ENCODE results near the gene ZNF470. TPM values are rescaled to one million over a fixed set of nuclear protein-coding genes. Genes with fewer than 3 reads are reported as not detected.
A peak's percentile ranks its signal among the peaks of the same experiment; 100 is the strongest.

The ZNF470 gene
- total RNA-seq, 2 experiments from 2014 or later: 7.3 to 8.8 TPM

DNA sequence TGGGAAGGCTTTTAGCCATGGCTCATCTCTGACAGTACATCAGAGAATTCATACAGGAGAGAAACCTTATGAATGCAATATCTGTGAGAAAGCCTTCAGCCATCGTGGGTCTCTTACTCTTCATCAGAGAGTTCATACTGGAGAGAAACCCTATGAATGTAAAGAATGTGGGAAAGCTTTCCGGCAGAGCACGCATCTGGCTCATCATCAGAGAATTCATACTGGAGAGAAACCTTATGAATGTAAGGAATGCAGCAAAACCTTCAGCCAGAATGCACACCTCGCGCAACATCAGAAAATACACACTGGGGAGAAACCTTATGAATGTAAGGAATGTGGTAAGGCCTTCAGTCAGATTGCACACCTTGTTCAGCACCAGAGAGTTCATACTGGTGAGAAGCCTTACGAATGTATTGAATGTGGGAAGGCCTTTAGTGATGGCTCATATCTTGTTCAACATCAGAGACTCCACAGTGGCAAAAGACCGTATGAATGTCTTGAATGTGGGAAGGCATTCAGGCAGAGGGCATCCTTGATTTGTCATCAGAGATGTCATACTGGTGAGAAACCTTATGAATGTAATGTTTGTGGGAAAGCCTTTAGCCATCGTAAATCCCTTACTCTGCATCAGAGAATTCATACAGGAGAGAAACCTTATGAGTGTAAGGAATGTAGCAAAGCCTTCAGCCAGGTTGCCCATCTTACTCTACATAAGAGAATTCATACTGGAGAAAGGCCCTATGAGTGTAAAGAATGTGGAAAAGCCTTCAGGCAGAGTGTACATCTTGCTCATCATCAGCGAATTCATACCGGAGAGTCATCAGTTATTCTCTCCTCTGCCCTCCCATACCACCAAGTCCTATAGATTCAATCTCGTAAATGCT is 10.7 kb downstream of the ZNF470 start:
- no peak for ATAC-seq (ENCODE audit: low read depth)
- Mint-ChIP-seq H3K27ac (no peak overlapping the region), H3K36me3 (peaks cover 52% of the 10 kb centered on the region), H3K27me3 (no peaks in the 10 kb centered on the region), H3K4me1 (no peaks in the 10 kb centered on the region), H3K4me3 (no peak overlapping the region), H3K9me3 (peaks cover 46% of the 10 kb centered on the region)
- POLR2A ChIA-PET: no interaction called here
- DNase-seq: no peak

DNA sequence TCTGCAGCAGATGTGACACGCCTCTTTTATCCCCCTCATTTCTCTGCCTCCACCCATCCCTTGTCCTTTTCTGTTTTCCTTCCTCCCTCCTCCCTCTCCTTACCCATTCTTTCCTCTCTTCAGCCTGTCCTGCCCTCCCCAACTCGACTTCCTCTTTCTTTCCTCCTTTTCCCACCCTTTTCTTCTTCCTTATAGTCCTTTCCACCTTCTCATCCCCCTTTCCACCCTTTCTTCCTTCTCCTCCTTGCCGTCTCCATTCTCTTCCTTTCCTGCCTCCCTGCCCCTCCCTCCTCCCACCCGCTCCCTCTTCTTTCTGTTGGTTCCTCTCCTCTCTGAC is 27.1 kb downstream of the ZNF470 start:
- H3K36me3 Mint-ChIP-seq: peaks cover 29% of the 10 kb centered on the region
- H3K27ac Mint-ChIP-seq: peak overlapping the region; percentile 95
- DNase-seq: no peak
- ATAC-seq (ENCODE audit: low read depth): no peak
- H3K27me3 Mint-ChIP-seq: peaks cover 2% of the 10 kb centered on the region
- peaks cover 12% of the 10 kb centered on the region for H3K4me1 Mint-ChIP-seq
- POLR2A ChIA-PET: interaction anchor here (1.7 kb wide), 1 partner anchor 56 kb away, joined by 8 read pairs; the partner anchor contains the start of gene ZFP28
- peak overlapping the region; percentile 100 for H3K4me3 Mint-ChIP-seq
- H3K9me3 Mint-ChIP-seq: peaks cover 35% of the 10 kb centered on the region

DNA sequence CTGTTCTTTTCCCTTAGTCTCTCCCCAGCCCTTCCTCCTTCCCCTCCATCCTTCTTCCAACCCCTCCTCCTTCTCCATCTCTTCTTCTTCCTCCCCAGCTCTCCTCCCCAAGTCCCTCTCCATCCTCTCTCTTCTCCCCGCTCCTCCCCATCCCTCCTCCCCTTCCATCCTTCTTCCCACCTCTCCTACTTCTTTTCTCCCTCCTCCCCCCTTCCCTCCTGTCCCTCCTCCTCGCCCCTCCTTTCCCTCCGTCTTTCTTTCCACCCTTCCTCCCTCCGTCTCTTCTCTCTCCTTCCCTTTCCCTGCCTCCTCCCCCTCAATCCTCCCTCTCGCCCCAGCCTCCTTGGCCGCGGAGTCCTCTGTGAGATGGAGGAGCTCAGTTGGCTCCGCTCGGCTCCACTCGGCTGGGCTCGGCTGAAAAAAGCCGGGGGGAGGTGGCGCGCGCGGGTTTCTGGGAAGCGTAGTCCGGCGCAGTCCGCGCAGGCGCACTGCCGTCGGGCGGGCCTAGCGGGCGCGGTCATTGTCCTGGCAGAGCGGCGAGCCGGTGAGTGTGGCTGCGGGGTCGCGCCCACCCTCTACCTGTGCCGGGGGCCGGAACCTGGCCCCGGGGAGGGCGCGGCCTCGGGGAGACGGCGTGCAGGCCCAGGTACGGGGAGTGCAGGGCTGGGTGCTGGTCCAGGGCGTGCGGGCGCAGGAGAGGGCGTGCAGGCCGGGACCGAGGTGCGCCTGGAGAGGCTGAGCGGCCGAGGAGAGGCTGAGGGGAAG is 27.7 kb downstream of the ZNF470 start, which contains the start of gene ZNF71:
ZNF71 (plus strand) TSS at position 520 of the 765 bp plus-strand sequence. CDS start 6,257 bp downstream, outside the sequence.
- Mint-ChIP-seq H3K27ac (peak within 1 kb of the TSS; percentile 95), H3K9me3 (peaks cover 35% of the 10 kb centered on the region), H3K4me3 (peak within 1 kb of the TSS; percentile 100), H3K27me3 (peaks cover 2% of the 10 kb centered on the region), H3K4me1 (peaks cover 12% of the 10 kb centered on the region), H3K36me3 (peaks cover 31% of the 10 kb centered on the region)
- DNase-seq: peak; percentile 91
- POLR2A ChIA-PET: interaction anchor here (0.7 to 1.7 kb wide), 3 partner anchors 56 to 893 kb away, joined by 5 to 9 read pairs (median 8); partner anchors contain the start of gene ZFP28
- ATAC-seq (ENCODE audit: low read depth): peak; percentile 94

DNA sequence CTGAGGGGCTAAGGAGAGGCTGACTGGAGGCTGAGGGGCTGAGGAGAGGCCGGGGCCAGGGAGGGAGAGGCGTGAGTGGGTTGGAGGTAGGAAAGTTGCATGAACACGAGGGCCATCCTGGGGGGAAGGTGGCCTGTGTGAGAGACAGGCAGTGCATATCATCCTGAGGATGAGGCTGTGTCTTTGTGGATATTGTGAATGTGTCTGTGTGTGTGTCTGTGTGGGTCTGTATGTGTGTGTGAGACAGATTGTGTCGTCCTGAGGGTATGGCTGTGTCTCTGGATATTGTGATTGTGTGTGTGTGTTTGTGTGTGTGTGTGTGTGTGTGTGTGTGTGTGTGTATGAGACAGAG is 28.3 kb downstream of the ZNF470 start:
- POLR2A ChIA-PET: interaction anchor here (1.7 kb wide), 1 partner anchor 57 kb away, joined by 8 read pairs; the partner anchor contains the start of gene ZFP28
- H3K9me3 Mint-ChIP-seq: peaks cover 36% of the 10 kb centered on the region
- peaks cover 12% of the 10 kb centered on the region for H3K4me1 Mint-ChIP-seq
- H3K4me3 Mint-ChIP-seq: peak overlapping the region; percentile 100
- H3K27me3 Mint-ChIP-seq: peaks cover 1% of the 10 kb centered on the region
- H3K36me3 Mint-ChIP-seq: peaks cover 33% of the 10 kb centered on the region
- H3K27ac Mint-ChIP-seq: peak overlapping the region; percentile 95
- ATAC-seq (ENCODE audit: low read depth) (peak; percentile 43), DNase-seq (no peak)

DNA sequence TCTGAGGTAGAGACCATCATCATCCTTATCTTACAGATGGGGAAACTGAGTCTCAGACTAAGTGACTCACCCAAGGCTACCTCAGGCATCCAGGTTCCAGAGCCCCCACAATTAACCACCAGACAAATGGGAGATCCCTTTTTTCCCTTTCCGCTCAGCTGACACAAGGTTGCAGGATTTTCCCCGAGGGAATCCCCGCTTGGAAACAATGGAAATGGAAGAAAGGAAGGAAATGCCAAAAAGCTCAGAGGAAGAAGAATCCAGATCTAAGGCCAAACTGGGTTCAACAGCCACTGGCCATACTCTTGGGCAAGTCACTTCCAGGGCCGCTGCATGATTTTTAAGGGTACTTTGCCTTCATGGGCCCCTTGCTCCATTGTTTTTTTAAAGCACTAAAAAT is 29.4 kb downstream of the ZNF470 start:
- DNase-seq (no peak), ATAC-seq (ENCODE audit: low read depth) (no peak)
- H3K27me3 Mint-ChIP-seq: no peaks in the 10 kb centered on the region
- no peak overlapping the region for H3K27ac Mint-ChIP-seq
- POLR2A ChIA-PET: no interaction called here
- peaks cover 40% of the 10 kb centered on the region for H3K9me3 Mint-ChIP-seq
- no peak overlapping the region for H3K4me3 Mint-ChIP-seq
- peaks cover 45% of the 10 kb centered on the region for H3K36me3 Mint-ChIP-seq
- H3K4me1 Mint-ChIP-seq: peaks cover 12% of the 10 kb centered on the region

DNA sequence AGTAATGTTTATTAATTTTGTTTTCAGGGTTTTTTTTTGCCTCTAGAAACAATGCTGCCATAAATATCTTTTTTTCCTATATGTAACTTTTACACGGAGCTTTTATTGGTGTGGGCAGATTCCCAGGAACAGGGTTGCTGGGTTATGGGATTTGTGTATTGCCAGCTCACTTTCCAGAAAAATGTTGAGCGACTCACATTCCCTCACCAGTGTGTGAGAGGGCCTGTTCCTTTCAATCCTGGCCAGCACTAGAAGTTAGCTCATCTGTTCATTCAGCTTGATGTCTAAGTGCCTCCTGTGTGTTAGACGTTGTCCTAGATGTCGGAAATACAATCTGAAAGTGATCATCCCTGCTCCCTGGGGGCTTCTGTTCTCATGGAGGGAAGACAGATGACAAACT is 30.4 kb downstream of the ZNF470 start:
- H3K27me3 Mint-ChIP-seq: no peaks in the 10 kb centered on the region
- H3K36me3 Mint-ChIP-seq: peaks cover 53% of the 10 kb centered on the region
- no peak overlapping the region for H3K4me3 Mint-ChIP-seq
- ATAC-seq (ENCODE audit: low read depth): no peak
- peaks cover 12% of the 10 kb centered on the region for H3K4me1 Mint-ChIP-seq
- H3K27ac Mint-ChIP-seq: no peak overlapping the region
- peaks cover 36% of the 10 kb centered on the region for H3K9me3 Mint-ChIP-seq
- no peak for DNase-seq
- POLR2A ChIA-PET: no interaction called here

DNA sequence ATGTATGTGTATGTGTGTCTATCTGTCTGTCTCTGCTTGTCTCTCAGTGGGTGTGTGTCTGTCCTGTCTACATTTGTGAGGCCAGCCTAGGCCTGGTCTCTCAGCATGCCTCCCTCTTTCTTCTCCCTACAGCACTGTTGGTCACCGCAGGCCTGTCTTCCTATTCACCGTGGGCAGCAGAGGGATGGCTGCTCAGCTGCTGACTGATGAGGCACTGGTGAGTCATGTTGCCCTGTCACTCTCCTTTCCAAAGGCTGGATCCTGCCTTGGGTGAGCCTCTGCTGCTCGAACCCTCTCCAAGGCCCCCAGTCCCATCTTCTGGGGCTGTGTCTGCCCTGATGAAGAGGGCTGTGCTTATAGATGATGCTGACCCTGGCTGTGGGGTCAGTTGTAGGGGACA is 34.1 kb downstream of the ZNF470 start:
- peaks cover 71% of the 10 kb centered on the region for H3K36me3 Mint-ChIP-seq
- no peak overlapping the region for H3K27ac Mint-ChIP-seq
- H3K4me3 Mint-ChIP-seq: no peak overlapping the region
- no peak for DNase-seq
- no peak for ATAC-seq (ENCODE audit: low read depth)
- H3K9me3 Mint-ChIP-seq: peaks cover 41% of the 10 kb centered on the region
- H3K4me1 Mint-ChIP-seq: peaks cover 2% of the 10 kb centered on the region
- POLR2A ChIA-PET: no interaction called here
- no peaks in the 10 kb centered on the region for H3K27me3 Mint-ChIP-seq

DNA sequence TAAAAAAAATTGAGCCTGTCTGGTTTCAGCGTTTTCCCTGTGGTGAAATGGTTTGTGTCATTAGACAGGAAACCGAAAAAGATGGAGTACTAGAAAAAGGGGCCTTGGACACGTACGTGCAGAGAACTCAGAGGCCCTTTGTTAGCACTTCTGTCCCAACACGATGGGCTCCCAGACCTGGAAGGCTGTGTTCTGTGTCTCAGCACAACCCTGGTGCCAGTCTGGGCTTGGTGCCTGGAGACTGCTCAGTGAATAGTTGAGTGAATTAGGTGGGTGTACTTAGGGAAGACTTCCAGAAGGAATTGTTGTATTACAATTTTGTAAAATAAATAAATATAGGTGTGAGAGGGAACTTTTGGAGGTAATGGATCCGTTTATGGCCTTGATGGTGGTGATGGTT is 36.6 kb downstream of the ZNF470 start:
- Mint-ChIP-seq H3K4me3 (no peak overlapping the region), H3K27ac (no peak overlapping the region)

DNA sequence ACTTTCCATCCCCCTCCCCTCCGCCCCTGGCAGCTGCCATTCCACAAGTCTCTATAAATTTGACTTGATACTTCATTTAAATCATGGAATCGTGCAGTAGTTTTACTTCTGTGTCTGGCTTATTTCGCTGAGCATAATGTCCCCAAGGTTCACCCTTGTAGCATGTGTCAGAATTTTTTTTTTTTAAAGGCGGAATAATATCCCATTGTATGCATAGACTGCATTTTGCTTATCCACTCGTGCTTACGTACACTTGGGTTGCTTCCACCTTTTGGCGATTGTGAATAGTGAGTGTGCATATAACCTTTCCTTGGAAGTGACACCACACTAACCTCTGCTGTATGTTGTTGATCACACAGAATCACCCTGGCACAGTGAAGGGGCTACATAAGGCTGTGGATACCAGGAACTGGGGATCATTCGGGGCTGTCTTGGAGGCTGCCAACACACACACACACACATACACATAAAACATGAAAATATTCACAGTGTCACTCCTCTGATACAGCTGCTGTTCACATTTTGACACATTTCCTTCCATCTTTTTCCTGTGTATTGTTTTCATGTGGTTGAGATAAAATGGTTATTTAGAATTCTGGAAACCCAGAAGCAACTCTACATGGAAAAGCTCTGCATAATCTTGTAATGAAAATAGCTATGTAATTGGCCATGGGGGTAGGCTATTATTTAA is 41.2 kb downstream of the ZNF470 start:
- peaks cover 43% of the 10 kb centered on the region for H3K9me3 Mint-ChIP-seq
- DNase-seq: no peak
- H3K4me1 Mint-ChIP-seq: no peaks in the 10 kb centered on the region
- H3K4me3 Mint-ChIP-seq: no peak overlapping the region
- ATAC-seq (ENCODE audit: low read depth): no peak
- H3K27me3 Mint-ChIP-seq: no peaks in the 10 kb centered on the region
- no peak overlapping the region for H3K27ac Mint-ChIP-seq
- H3K36me3 Mint-ChIP-seq: peaks cover 54% of the 10 kb centered on the region
- POLR2A ChIA-PET: interaction anchor here (0.9 kb wide), 1 partner anchor 58 kb away, joined by 4 read pairs; no protein-coding TSS in a partner anchor

More for the DNA sequence above, 36.6 kb downstream of the ZNF470 start:
- POLR2A ChIA-PET: no interaction called here
- ATAC-seq (ENCODE audit: low read depth) (no peak), DNase-seq (no peak)
- Mint-ChIP-seq H3K9me3 (peaks cover 46% of the 10 kb centered on the region), H3K36me3 (peaks cover 58% of the 10 kb centered on the region), H3K4me1 (no peaks in the 10 kb centered on the region), H3K27me3 (no peaks in the 10 kb centered on the region)

DNA sequence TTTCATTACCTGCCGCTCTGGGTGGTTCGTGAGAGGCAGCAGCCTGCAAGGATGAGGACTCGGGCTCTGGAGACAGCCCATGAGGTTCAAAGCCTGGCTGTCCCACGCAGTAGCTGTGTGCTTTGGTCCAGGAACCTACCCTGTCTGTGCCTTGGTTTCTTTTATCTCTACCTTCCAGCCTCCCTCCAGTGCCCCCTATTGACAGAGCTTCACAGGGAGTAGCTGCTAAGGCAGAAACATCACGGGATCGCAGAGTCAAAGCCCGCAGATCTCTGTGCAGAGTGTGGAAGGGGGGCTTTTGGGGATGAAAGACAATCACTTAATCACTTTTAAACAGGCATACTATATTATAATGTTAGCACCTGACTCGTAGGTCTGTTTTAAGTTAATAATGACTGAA is 44.0 kb downstream of the ZNF470 start:
- no peak overlapping the region for H3K27ac Mint-ChIP-seq
- POLR2A ChIA-PET: no interaction called here
- ATAC-seq (ENCODE audit: low read depth): no peak
- DNase-seq: no peak
- no peak overlapping the region for H3K4me3 Mint-ChIP-seq
- H3K4me1 Mint-ChIP-seq: no peaks in the 10 kb centered on the region
- H3K9me3 Mint-ChIP-seq: peaks cover 54% of the 10 kb centered on the region
- H3K27me3 Mint-ChIP-seq: no peaks in the 10 kb centered on the region
- H3K36me3 Mint-ChIP-seq: peaks cover 58% of the 10 kb centered on the region

DNA sequence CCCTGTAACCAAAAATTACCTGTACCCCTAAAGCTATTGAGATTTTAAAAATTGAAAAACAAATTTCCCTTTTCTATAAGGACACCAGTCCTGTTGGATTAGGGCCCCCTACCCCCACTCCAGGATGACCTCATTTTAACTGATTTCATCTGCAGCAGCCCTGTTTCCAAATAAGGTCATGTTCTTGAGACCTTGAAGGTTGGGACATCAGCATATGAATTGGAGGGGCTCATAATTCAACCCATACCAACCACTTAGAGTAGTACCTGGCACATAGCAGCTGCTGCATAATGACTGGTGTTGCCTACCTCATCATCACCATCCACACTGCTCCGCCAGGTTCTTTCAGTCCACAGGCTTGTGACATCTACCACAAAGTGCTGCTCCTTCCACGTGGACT is 45.5 kb downstream of the ZNF470 start:
- Mint-ChIP-seq H3K9me3 (peaks cover 53% of the 10 kb centered on the region), H3K36me3 (peaks cover 64% of the 10 kb centered on the region), H3K27me3 (no peaks in the 10 kb centered on the region), H3K4me3 (no peak overlapping the region), H3K4me1 (no peaks in the 10 kb centered on the region), H3K27ac (no peak overlapping the region)
- DNase-seq: no peak
- ATAC-seq (ENCODE audit: low read depth): no peak
- POLR2A ChIA-PET: no interaction called here

DNA sequence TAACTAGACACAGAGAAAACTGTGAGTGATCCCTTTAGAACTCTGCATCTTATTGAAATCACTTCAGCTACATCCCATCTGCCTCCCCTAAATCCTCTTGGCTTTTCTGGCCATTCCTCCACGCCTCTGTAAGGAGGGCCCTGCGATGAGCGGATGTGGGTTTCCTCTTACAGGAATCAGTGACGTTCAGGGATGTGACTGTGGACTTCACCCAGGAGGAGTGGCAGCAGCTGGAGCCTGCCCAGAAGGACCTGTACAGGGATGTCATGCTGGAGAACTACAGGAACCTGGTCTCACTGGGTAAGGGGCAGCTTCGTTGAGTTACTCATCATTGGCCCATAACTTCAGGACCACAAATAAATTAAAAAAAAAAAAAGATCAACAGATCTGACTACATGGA is 46.4 kb downstream of the ZNF470 start:
- POLR2A ChIA-PET: no interaction called here
- ATAC-seq (ENCODE audit: low read depth): no peak
- Mint-ChIP-seq H3K9me3 (peaks cover 52% of the 10 kb centered on the region), H3K4me1 (no peaks in the 10 kb centered on the region), H3K36me3 (peaks cover 68% of the 10 kb centered on the region), H3K27ac (no peak overlapping the region), H3K4me3 (no peak overlapping the region), H3K27me3 (no peaks in the 10 kb centered on the region)
- no peak for DNase-seq

DNA sequence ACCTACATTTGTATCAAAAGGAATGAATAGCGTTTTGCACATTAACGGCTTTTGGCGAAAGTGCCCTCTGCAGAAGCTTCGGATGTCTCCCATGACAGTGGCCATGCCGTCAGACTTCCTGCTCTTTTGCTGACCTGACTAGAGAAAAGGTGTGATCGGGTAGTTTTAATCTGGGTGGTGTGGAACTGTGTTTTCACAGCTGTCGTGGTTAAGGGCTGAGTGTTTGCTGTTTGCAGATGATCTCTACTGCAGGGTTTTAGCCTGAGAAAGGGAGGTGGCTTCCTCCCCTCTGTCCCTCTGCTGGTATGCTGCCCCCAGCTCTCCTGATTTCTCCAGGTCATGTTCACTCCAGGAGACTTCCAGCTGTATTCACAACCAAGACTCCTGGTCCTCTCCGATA is 50.3 kb downstream of the ZNF470 start:
- POLR2A ChIA-PET: no interaction called here
- Mint-ChIP-seq H3K36me3 (peaks cover 63% of the 10 kb centered on the region), H3K9me3 (peaks cover 42% of the 10 kb centered on the region), H3K4me3 (no peak overlapping the region), H3K4me1 (no peaks in the 10 kb centered on the region), H3K27me3 (no peaks in the 10 kb centered on the region), H3K27ac (no peak overlapping the region)
- ATAC-seq (ENCODE audit: low read depth) (no peak), DNase-seq (no peak)
